IPS-11a (cell line): Measurements from ENCODE around the gene ABR.

Experiments
- H3K4me3 ChIP-seq: one replicate; pipeline ENCODE4 v1.5.1; 2013; ENCODE audit warnings: low read depth, low read length, control low read depth

Gene ABR

GRCh38 chr17:968812-969730 is 210.7 kb downstream of the ABR start:
- no peak overlapping the region for H3K4me3 ChIP-seq

GRCh38 chr17:967122-967521 is 212.7 kb downstream of the ABR start:
- no peak overlapping the region for H3K4me3 ChIP-seq

- H3K4me3 ChIP-seq = no peak overlapping the region
These were observed 214.3 kb downstream of the ABR start for GRCh38 chr17:965311-965989.

GRCh38 chr17:964876-965275 is 214.9 kb downstream of the ABR start:
- H3K4me3 ChIP-seq = no peak overlapping the region

- H3K4me3 ChIP-seq = no peak overlapping the region
These were observed 217.1 kb downstream of the ABR start for GRCh38 chr17:962670-963069.

GRCh38 chr17:962166-962565 is 217.6 kb downstream of the ABR start:
- H3K4me3 ChIP-seq = no peak overlapping the region

- H3K4me3 ChIP-seq = no peak overlapping the region
These were observed 220.9 kb downstream of the ABR start for GRCh38 chr17:958712-959451.

GRCh38 chr17:957856-958421 is 221.8 kb downstream of the ABR start:
- H3K4me3 ChIP-seq = no peak overlapping the region

GRCh38 chr17:956905-957304 is 222.9 kb downstream of the ABR start:
- no peak overlapping the region for H3K4me3 ChIP-seq

GRCh38 chr17:954431-955164 is 225.2 kb downstream of the ABR start:
- no peak overlapping the region for H3K4me3 ChIP-seq

GRCh38 chr17:953767-954166 is 226.0 kb downstream of the ABR start:
- H3K4me3 ChIP-seq = no peak overlapping the region
